CD4-positive, alpha-beta T cell treated with Interleukin-4 for 4 hours (primary cell): Measurements from ENCODE around the gene CHMP3.
"Not testable (repeated sequence)": the region's sequence is repeated elsewhere in the genome, so short reads cannot be mapped to it uniquely, and the experiment has no call there.

Experiments used
- DNase-seq: peaks from one replicate; pipeline ENCODE4 v3.0.0-alpha.2; 2020

Gene CHMP3

DNA sequence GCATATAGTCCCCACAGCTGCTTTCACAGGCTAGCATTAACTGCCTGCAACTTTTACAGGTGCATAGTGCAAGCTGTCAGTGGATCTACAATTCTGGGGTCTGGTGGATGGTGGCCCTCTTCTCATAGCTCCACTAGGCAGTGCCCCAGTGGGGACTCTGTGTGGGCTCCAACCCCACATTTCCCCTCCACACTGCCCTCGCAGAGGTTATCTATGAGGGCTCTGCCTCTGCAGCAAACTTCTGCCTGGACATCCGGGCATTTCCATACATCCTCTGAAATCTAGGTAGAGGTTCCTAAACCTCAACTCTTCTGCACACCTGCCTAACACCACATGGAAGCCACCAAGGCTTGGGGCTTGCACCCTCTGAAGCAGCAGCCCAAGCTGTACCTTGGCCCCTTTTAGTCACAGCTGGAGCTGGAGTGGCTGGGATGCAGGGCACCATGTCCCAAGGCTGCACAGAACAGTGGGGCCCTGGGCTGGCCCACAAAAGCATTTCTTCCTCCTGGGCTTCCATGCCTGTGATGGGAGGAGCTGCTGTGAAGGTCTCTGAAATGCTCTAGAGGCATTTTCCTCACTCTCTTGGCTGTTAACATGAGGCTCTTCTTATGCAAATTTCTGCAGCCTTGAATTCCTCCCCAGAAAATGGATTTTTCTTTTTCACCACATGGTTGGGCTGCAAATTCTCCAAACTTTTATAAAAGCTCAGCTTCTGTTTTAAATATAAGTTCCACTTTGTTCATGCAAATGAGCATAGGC is 62.7 kb downstream of the CHMP3 start:
- DNase-seq, result no peak

DNA sequence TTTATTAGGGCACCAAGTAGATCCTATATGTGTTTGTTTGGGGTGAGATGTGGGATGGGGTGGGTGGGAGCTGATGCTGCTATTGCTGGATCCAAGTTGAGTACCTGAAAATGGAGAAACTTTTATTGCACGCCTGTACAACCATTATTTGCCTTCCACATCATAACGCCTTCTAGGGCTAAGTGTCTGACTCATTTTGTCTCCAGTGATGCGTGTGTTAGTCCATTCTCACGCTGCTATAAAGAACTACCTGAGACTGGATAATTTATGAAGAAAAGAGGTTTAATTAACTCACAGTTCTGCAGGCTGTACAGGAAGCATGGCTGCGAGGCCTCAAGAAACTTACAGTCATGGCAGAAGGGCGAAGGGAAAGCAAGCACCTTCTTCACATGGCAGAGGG is 63.9 kb downstream of the CHMP3 start:
- DNase-seq, result no peak

DNA sequence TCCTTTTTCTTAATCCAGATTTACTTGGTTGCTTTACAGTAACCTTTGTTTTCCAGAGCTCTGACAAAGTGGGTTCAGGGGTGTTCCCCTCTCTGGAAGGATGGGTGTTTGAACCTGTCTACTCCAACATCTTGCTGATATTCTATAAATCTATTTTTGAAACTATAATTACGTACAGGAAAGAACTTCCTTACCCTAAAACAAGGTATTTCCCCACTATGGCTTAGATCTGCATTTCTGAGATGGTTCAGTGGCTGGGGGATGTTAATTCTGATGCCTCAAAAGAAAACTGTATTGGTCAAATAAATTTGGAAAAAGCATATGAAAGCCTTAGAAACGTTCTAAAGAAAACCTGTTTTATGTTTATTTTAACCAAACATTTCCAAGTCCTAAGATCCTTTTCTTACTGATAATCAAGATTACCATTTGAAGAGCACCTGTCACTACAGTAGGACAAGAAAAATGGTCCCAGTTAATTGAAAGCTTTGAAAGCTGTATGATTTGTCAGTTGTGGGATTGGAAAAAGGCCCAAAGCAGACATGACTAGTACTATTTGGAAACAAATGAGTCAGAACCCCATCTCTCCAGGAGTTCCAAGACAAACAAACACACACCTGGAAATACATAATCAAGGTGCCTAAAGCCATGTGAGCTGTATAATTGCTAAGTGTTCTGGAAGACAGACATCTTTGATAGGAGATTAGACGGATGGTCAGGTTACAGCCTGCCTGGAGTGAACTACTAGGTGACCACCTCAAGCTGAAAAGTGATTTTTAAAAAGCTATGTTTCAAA is 64.6 kb downstream of the CHMP3 start:
- DNase-seq, result no peak

DNA sequence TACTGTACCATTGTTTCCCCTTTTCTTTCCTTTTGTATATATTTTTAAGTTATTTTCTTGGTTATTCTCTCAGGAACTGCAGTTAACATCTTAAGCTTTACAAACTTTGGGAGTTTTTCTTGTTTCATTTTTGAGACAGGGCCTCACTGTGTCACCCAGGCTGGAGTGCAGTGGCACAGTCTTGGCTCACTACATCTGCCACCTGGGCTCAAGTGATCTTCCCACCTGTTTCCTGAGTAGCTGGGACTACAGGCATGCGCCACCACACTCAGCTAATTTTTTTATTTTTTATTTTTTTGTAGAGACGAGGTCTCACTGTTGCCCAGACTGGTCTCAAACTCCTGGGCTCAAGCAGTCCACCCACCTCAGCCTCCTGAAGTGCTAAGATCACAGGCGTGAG is 66.9 kb downstream of the CHMP3 start:
- DNase-seq, result not testable (repeated sequence)

DNA sequence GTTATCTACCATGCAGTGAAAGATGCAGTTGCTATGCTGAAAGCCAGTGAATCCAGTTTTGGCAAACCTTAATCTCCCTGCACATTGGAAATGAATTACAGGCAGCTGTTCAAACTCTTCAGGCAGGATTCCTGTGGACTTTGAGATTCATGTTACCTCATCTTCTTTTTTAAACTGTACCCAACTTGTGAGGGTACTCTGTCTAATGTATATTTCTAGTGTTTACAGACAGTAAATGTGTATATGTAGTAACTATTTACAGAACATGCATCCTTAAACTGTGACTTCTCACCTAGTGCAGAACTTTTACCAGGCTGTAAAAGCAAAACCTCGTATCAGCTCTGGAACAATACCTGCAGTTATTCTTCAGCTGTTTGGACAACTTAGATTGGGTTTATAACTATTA is 71.2 kb downstream of the CHMP3 start:
- DNase-seq, result no peak

DNA sequence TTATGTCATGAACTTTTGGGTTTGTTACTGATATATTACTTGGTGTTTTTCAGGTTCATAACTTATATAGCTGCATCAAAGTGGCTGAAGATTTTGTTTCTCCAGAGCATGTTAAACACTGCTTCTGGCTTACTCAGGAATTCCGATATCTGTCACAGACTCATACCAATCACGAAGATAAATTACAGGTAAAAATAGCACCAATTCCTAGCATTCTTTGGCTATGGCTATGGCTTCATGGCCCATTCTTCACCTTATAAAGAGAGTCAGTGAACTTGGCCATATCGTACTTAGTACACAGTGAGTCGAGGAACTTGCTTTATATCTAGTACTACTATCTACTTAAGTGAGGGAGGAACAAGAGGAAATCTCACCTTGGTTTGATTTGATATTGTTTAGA is 72.2 kb downstream of the CHMP3 start:
- no peak for DNase-seq

DNA sequence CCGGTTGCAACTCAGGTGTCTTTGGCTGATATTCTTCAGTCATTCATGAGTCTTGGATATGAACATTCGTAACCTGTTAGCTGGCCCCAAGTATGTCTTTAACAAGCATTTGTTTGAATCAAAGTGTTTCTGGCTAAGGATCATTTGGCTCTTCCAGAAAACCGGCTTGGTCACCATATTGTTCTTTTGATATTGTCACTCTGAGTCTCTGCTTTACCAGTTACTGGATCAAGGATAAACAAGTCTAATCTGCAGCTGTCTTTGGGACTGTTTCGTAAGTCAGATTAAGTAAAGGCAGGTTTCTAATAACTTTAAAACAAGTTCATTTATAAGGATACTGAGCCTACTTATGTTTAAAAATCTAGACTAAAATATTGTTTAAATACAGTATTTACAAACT is 73.0 kb downstream of the CHMP3 start:
- DNase-seq, result no peak

DNA sequence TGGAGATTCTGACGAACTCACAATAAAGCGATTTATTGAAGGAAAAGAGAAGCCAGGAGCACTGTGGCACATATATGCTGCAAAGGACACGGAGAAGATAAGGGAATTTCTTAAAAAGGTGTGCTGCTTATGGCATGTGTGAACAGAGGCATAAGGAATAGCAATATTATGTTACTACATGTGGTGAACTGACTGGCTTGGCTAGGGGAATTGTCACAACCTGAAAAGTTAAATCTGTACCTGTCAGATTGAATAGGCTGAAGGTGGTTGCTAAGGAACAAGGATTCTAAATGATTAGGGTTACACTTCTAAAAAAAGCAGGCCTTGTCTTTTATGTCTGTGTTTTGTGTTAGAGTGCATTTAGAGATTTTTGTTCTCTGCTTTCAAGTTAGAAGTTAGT is 73.7 kb downstream of the CHMP3 start:
- no peak for DNase-seq

DNA sequence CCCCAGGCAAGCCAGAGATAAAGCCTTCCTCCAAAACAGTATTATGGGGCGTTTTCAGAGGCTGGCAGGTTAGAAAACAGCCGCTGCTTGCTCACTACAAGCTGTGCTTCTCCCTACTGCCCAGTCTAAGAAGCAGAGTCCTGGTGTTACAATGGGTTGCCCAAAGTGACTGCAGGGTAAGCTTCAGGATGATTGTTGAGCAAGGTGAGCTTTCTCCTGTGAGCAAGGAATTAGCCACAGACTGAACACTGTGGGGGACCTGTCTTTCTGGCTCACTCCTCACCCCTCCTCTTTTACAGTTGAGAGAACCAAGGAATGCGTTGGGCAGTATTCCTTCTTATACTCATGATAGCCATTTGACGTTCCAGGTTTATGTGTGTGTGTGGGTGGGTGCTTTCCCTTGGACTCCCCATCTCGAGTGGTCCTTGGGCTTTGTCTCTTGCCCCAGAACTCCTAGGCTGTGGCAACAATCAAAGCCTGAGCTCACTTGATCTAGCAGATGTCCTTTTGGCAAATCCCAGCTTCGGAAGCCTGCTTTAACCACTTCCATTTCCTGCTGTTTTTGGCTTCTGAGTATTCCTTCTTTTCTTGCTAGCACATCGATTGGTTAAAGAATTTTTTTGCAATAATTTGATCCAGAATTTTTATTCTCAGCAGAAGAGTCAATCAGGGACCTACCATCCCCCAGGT is 74.5 kb downstream of the CHMP3 start:
- no peak for DNase-seq

DNA sequence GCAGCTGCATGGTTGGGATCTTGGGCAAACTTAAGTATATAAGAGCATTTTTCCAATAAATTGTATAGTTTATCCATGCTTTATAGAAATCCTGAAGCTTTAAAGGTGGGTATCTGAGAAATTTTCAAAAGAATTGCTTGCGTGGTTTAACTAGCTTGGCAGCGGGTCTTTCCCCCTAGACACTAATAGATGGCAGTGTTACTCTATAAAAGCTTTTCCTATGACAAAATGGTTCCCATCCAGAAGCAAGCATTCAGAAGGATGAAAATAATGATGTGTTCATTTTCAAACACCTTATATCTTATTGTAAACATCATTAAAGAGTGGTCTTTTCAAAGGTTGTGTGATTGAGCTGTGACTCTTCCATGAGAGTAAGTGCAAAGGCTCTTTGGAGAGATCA is 76.2 kb downstream of the CHMP3 start:
- DNase-seq, result no peak

DNA sequence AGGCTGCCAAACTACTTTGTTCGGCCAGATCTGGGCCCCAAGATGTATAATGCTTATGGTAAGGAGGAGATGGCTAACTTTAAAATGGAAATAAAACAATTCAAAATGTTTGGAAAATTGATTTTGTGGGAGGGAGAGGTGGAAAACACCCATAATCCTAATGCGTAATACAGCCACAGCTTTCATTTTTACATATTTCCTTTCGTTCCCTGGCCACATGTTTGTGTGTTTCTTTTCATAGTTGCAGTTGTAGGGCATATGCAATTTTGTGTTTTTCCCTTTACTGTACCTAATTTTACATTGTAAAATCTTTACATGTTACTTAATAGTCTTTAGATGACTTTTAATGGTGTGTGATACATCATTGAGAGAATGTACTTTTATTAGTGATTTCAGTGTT is 77.4 kb downstream of the CHMP3 start:
- DNase-seq, result no peak

DNA sequence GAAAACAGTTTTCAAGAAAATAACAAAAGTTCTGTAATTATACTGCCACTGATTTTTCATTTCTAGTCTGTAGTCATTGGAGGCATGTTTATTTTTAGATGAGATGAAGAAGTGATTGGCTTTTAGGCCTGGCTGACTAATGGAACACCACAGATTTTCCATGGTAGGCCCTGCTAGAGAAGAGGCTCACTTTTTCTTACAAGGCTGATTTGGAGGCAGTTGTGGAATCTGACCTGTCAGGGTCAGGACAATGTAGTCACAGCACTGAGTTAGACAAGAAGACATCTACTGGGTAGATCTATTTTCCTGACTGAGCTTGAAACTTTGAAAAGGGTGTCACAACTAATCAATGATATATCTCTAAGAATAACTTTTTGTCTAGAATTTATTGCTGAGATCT is 78.1 kb downstream of the CHMP3 start:
- DNase-seq, result no peak

DNA sequence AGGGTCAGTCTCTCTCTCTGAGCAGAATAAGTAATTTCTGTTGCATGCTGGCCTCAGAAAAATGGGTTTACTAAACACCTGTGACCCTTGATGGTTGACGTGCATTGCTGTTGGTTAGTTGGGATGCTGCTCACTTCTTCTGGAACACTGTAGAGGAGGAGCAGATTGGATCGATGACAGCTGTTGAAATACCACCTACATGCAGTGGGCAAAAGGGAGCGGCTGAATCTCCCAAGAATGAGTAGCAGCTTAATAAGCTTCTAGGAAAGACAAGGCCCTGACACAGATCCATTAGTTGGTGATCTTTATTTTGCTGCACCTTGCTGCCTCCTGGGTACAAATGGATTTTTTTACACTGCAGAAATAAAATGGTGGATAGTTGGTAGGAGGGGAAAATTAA is 78.9 kb downstream of the CHMP3 start:
- no peak for DNase-seq

DNA sequence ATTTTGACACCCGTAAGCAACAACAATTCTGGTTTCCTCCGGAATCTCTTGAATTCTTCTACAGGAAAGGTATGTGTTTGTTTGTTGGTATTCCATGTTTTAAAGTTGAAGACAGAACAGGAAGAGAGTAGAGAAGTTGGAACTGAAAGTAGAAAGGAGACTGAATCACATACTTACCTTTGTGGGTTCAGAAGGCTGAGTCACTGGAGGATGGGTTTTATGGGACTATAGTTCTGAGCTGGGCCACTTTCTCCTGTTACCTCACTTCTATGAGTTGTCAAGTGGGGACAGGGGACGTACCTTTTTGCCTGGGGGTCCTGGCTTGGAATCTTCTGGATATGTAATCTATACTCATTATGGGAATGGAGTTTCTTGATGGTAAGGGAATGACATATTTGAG is 81.2 kb downstream of the CHMP3 start:
- DNase-seq, result peak; percentile 2

DNA sequence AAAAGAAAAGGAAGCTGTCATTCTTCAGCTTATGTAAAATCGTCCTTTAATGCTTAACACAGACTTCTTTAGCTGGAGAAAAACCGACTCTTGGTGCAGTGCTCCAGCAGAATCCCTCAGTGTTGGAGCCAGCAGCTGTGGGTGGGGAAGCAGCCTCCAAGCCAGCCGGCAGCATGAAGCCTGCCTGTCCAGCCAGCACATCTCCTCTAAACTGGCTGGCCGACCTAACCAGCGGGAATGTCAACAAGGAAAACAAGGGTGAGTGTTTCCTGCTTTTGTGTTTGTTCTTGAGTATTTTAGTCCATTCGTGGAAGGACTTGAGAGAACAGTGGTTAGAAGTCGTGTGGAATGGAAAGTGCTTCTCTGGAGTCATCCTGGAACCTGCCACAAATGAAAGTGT is 83.1 kb downstream of the CHMP3 start:
- DNase-seq, result no peak

DNA sequence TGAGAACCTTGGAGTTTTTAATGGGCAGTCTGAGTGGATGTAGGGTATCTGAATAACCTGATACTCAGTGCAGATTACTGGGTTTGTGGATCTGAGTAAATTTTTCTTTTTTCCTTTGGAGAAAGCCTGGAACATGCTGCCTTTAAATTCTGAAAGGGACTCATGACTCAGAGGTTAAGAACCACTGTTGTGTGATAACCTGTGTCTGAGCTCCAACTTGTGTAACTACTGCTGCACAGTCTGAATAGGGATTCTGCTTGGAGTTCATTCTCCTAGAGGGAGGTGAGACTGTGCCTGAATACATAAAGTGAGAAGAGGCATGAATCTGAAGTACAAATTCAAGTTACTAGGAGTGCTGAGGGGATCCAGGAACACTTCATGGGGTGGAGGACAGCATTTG is 85.9 kb downstream of the CHMP3 start:
- no peak for DNase-seq

DNA sequence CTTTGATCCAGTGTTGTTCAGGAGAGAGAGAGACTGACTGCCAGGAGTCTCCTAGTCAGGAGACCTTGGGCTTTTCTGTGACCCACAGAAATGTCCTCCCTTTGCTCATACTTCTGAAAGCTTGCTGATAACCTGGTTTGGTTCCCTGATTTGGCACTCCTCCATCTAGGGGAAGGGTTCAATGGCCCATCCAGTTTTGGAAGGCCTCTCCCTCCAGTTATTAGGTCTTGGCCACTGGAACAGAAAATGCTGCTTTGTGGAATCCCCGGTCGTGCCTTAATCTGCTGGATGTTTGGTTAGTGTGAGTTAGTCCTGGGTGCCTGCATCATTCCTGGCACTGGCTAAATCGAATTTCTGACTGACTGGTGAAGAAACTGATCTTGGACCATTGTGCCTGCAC is 86.3 kb downstream of the CHMP3 start:
- DNase-seq, result no peak

DNA sequence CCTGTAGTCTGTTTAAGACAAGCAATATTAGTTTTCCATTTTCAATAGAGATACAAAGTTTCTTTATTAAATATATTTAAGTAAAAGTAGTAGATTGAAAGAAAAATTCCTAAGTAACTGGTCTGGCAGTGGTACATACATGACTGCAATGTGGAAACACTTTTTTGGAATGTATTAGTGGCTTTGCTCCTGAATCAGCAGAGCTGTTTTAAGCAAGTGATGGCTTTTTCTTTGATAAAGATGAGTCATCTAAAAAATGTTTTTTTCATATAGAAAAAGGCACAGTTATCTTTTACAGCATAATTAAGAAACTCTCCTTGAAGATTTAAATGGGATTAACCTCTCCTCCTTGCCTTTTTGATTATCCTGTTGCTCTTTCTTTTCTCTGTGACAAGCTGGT is 87.2 kb downstream of the CHMP3 start:
- no peak for DNase-seq

DNA sequence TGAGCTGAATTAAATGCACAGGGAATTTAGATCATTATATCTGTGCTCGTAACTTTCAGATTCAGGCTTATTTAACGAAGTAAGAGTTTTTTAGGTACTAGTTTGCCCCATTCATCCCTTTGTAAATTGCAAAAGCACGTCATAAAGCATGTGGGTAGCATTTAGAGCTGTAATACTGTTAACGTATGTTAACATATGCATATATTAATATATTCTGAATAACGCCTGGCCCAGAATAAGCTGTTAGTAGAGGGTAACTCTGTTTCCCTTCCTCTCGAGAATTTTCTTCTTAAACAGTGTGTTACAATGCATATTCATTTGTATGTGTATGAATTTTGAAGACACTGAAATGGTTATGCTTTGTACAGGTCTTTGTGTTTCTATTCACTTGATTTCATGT is 91.6 kb downstream of the CHMP3 start:
- no peak for DNase-seq

DNA sequence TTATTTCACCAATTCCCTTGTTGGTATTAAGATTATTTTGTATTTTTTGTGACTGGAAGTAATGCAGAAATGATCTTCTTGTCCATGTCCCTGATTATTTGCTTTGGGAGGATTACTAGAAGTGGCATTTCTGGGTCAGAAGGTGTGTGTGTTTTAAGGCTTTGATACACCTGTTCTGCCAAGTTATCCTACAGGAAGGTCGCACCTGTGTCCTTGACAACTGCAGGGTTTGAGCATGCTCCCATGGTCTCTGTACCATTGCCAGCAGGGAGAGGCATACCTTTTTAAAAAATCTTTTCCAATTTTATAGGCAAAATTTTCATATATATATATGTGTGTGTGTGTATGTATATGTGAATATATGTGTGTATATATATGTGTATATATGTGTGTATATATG is 92.4 kb downstream of the CHMP3 start:
- DNase-seq, result no peak

DNA sequence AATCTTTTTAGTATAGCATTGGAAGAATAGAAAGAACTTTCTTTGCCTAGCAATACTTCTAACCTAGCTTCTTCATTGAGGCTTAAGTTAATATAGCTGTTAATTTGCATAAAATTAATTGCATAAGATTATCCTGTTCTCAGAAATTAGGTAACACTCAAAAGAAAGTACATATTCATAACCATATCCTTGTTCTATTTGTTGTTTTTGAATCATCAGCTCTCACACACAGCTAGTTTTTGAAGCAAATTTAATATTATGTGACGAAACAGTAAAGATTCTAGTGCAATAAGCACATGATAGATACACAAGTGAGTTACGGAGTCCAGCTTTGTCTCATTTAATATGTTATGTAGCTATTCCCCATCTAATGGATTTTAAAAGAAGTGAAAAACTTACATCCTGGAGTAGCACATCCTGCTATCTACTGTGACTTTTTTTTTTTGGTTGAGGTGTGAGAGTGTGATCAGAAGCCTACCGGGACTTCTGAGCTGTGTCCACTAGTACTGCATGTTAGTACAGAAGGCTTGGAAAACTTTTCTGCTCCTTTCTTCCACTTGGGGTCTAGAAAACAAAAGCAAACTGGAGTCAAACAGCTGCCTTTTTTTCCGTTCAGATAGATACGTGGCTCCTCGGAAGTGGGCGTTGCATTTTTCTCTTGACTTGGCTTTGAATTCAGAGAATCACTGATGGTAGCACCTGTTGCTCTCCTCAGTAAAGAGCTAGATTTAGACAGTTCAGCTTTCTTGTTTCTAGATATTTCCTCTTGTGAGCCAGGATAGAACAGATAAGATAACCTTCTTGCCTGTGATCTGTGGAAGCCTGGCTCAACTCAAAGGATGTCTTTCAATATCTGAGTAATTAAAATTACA is 94.8 kb downstream of the CHMP3 start:
- DNase-seq, result peak; percentile 17

DNA sequence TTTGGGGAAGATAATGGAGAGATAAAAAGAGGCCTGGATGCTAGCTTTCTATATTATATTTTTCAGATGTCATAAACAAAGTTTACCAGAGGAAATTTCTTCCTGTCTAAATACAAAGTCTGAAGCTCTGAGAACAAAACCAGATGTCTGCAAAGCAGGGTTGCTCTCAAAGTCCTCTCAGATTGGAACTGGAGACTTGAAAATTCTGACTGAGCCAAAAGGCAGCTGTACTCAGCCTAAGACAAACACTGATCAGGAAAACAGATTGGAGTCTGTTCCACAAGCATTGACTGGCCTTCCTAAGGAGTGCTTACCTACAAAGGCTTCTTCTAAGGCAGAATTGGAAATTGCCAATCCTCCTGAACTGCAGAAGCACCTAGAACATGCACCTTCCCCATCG is 96.9 kb downstream of the CHMP3 start:
- DNase-seq, result no peak

DNA sequence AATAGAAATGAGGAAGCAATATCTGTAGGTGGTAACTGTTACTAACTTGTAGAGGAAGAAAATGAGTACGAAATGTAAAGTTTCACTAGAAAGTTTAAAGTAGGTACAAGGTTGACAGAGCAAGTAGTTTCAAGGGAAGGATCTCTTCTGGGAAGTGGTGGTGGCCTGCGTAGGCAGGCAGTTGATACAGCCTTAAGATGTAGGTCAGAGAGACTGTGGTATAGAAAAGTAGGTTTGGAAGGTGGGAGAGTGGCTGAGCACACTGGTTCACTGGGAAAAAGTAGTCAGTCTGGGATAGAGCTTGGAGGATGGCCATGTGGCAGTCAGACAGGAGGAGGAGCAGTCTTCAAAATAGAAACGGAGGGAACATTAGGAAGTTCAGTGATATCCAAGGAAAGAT is 98.6 kb downstream of the CHMP3 start:
- no peak for DNase-seq
